Activated CD4-positive, alpha-beta T cell treated with anti-CD3 and anti-CD28 coated beads, Interleukin-10, Interleukin-2, amounts not matched to agents 100 ng/mL and 50 ng/mL, durations not matched to agents 16 hours and 8 hours (primary cell): ENCODE measurements around the gene MDFI.
A peak's percentile ranks its signal among the peaks of the same experiment; 100 is the strongest.

Experiments used
- DNase-seq: peaks from one replicate; pipeline ENCODE4 v3.0.0-alpha.2; 2020

Gene MDFI

DNA sequence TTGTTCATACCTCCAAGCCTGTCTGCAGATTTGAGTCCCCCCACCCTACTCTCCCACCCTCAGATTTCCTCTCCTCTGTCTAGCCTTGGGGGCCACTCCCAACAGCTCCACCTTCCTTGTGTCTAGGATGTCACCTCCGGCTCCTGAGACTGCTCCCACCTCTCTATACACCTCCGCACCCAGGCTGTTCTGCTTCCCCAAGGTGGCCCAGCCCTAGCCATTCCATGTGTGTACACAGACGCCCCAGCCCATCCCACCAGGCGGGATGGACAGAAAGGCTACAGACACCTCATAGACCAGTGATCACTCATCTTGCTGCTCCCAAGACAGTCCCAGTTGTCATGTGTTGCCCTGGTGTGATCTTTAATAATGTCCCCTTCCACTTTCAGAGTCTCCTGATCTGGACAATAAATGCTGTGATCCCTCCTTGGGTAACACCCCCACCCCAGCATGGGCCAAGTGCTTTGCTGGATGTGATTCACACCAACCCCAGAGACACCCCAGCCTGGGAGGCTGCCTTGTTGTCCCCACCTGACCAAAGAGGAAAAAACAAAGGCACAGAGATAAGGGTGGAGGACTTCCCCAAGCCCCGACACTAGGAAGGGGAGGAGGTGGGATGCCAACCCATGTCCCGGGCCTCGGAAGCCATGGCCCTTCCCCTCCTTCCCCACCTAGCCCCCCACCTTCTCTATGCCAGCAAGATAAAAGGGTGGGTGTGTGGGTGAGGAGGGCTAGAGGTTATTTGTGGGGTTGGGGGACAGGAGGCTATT is 36.1 kb downstream of the MDFI start:
- DNase-seq, result no peak

DNA sequence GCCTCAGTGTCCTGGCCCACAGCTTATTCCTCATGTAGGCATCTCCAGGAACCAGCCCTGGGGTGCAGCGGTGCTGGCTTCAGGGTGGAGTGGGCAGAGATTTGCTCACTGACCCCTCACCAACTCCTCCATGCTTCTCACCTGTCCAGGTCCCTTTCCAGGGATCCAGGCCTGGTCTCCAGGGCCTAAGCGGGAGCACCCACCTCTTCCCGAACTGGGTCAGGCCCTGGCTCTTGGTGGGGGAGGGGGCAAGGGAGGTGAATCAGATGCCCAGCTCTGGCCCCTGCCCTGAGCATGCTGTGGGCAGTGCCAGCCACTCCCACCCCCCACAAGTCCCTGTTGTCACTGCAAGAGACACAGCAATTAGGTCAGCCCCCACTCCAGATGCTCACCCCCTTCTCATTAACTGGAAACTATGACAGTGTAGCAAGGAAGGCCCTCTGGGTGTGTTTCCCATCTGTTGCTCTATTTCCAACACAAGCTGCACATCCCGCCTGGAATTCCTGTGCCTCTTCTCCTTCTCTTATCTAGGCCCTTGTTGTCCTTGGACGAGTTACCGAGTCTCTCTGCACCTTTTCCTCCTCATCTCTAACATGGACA is 37.0 kb downstream of the MDFI start:
- no peak for DNase-seq

GRCh38 chr6:41675992-41676391 is 37.7 kb downstream of the MDFI start:
- no peak for DNase-seq

DNA sequence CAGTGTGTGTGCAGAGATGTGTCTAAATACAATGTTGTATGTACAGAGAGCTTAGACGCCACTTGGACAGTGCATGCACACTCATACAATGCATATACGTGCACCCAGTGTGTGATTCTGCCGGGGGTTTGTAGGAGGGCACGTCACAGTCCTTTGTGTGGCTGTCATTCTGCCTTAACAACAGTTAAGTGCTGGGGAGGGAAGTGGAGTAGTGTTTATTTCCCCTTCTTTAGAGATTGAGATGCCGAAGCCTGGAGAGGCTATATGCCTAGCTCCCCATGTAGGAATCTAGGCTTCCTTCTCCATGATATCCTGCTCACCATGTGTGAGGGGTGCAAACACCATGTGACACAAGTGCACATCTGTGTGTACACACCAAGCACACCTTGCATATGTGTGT is 38.2 kb downstream of the MDFI start:
- DNase-seq, result no peak

GRCh38 chr6:41677124-41677921 is 39.1 kb downstream of the MDFI start:
- DNase-seq, result no peak

- DNase-seq, result no peak
Observed at GRCh38 chr6:41678511-41679084, 40.3 kb downstream of the MDFI start.

DNA sequence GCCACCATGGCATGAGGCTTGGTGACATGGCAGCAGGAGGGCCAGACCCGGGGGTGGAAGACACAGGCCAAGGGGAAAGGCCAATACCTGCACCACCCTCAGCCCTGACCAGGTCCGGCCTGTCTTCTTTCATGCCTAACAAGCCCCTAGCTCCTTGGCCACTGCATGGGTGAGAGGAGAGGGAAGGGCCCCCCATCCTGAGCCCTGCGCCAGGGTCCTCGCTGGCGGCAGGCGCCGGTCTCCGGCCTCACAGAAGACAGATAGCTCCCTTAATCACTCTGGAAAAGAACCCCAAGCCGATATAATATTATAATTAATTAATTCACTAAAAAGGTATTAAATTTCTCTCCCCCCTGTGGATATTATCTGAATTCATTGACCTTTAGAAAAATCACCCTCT is 41.4 kb downstream of the MDFI start:
- DNase-seq, result no peak

DNA sequence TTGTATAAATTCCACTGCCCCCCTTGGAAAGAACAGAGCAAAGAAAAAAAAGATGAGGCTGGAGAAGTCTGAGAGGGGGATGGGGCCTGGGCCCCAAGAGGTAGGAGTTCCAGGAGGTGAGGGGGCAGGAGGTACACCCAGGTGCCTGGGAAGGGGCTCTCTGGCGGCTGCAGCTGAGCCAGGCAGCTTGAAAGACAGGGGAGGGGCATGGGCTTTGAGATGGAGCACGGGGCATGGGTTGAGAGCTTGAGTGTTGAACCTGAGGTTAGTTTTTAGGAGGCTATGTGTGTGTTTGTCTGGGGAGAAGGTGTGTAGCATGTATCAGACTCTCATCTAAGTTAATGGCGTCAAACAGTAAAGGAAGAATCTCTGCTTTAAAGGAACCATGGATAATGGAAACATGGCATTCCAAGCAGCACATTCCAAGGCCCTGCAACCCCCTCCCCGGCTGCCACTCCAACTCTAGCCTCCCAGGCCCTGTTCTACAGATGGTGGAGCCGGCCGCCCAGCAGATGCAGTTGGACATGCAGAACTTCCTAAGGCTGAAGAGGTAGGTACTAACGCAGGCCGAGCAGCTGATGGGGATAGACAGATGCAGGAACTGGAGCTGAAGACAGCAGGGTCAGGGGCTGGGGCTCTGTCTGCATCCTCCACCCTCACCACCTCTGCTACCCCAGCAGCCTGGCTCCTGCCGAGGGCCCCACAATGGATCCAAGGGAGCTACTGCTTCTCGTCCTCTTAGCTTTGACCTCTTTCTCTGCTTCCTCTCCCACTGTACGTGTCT is 42.1 kb downstream of the MDFI start:
- DNase-seq, result no peak

DNA sequence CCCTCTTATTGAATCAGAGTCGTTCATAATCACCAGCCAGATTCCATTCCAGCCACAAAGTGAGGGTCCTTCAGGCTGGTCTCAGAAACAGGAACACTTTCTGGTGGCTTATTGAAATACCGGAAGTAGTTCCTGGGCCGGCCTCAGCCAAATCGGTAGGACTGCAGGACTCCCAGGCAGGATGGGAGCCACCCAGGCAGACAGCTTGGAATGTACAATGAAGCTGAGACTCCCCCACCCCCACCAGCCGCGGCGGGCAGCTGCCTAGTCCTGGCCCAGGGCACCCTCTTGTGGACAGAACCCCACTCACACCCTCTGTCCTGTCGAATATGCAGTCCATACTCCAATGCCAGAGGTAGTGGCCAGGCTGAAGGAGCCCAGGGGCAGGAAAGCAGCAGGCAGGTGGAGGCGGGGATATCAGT is 43.8 kb downstream of the MDFI start:
- DNase-seq, result peak; percentile 74

GRCh38 chr6:41682497-41683272 is 44.4 kb downstream of the MDFI start:
- no peak for DNase-seq

- no peak for DNase-seq
Observed at GRCh38 chr6:41683273-41683522, 44.9 kb downstream of the MDFI start.

- DNase-seq, result peak; percentile 86
Observed at GRCh38 chr6:41683523-41684310, 45.4 kb downstream of the MDFI start.

GRCh38 chr6:41684311-41685180 is 46.3 kb downstream of the MDFI start:
- no peak for DNase-seq

DNA sequence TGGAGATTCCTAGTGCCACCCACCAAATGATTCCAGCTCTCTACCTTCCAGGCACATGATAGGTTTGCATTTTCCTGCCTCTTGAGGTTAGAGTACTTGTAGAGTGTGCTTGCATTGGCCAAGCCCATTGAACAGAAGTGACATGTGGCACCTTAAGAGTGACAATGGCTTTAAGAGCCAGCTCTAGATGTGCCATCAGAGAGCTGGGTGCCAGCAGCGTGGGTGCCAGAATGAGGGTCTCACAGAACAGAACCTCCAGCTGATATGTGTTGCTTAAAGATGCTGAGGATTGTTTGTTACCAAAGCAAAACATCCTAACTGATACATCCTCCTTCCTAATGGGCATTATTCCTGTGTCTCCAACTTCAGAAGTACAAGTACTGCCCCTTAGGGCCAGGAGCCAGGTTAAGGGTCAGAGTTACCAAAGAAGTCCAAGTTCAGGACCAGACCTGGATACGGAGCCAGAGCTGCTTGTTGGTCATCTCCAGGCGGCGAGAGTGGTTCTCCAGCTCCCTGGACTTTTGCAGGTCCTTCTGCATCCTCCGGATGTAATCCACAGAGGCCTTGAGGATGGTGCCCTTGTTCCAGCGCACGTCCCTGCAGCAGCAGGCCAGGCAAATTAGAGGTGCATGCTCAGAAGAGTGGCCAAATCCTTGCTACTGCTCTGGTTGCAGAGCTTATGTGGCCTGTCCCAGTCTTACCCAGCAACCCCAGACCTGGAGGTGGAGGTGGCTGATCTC is 47.5 kb downstream of the MDFI start:
- DNase-seq, result no peak

DNA sequence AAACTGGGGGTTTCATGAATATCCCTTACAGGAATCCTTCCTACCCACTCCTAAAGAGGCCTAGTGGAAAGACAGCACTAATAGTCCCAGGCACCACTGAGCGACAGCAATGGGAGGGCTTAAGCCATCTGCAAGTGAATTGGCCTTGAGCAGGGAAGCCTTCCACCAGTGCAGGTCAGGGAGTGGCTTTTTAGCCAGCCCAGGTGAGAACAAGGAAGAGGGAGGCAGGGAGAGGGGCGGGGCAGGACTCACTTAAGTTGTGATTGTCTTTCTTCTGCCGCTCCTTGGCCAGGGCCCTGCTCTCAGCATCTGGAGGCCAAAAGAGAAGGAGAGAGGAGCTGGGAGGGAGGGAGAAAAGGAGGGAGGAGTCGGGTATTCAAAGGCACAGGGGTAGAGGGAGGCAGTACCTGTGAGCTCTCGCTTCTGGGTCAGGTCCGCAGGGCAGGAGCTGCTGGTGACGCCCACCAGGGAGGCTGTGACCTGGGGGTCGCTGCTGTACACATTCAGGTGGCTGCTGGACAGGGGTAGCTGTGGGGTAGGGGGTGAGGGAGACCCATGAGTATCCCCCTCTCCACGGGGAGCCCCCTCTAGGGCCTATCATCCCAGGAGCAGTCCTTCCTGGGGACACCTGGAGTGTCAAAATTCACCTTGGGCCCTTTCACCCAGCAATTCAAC is 49.4 kb downstream of the MDFI start:
- DNase-seq, result no peak

- no peak for DNase-seq
Observed at GRCh38 chr6:41688256-41688965, 50.1 kb downstream of the MDFI start.

DNA sequence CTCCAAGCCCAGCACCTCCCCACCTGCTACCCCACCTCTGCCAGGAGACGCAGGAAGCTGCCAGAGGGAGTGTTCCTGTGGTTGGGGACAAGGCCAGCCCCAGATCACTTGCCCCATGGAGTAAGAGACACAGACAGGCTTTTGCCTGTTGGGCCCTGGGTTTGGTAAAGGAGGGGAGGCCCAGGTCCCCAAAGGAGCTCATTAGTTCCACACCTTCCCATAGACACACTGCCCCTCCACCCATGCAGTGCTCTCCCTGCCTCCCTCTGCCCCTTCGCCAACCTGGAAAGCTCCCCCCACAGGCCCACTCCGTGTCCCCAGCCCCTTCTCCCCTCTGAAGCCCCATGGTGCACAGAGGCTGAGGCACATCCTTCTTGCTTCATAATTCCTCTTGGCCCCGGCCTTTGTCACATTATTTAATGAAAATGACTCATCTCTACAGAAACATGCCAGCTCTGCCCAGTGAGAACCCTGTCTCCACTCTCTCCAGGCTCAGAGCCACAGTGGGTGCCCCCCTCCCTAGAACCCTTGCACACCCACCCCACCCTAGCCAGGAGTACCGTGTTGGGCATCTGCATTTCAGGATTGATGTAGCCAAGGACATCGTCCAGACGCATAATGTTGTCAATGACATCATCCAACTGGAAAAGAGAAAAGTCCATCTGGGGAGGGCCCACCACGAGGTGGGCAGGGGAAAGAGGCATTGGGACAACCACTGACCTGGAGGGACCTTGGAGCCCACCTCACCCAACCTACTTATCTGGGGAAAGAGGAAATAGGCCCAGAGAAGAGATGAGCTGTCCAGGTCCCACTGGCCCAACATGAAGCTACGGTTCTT is 51.1 kb downstream of the MDFI start:
- DNase-seq, result no peak
